ENCODE data around the gene SPOCK3. TPM values are rescaled to one million over a fixed set of nuclear protein-coding genes. Genes with fewer than 3 reads are reported as not detected.

Gene SPOCK3
- total RNA-seq, 8 experiments from 2014 or later, result 0.41 to 42.2 (median 18.6) TPM; not detected in 2

DNA sequence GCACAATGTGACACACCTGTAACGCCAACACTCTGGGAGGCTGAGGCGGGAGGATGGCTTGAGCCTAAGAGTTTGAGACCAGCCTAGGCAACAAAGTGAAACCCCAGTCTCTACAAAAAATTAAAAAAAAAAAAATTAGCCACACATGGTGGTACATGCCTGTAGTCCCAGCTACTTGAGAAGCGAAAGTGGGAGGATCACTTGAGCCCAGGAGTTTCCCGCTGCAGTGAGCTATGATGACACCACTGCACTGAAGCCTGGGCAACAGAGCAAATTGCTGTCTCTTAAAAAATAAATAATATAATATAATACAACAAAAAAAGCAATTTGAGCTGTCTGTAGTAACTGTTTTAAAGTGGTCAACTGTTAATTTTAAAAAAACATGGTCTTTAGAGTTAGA, 13.2 kb downstream of the SPOCK3 start:
- ATAC-seq (replicated peaks in 6 of 8), result no peak
- in situ Hi-C loops (cut with MboI; ENCODE audit: low pct_unique_long_range_greater_than_20kb in 2 of 9, low sequenced_read_pairs in 9 of 9, unreplicated experiment in 9 of 9), result no loop called here
- H3K27ac ChIP-seq, result no peak overlapping the region
- 0 to 100% (median 49%) methylated on average over 1 to 4 of the region's 4 CpGs; no CpG with 5 or more reads in 2 of the 10 experiments for WGBS, 10 experiments
- no peaks in the 10 kb centered on the region for H3K4me1 ChIP-seq (replicated peaks in 1 of 2)
- H3K4me3 ChIP-seq, result no peak overlapping the region

DNA sequence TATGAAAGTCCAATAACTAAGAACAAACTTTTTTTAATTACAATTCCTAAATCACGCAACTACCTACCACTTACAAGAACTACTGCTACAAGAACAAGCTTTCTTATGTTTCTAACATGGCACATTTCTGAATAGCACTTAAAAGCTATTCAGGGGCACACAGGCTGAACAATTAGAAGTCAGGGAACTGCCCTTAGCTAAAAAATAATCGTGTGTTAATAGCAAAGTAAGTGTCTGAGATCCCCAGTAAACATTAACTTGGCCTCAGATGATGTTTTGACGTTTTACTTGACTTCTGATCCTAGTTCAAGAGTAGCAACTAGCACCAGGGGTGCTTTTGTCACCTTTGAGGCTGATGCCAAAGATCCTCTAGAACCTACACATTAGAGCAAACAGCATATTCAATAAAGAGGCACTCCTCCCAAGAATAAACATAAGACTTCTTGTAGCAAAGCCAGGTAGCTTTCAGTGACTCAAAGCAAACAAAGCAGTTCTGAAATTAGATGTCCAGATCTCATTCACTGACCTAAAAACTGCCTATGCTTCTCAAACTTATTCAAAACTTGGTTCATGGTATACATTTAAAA, 16.2 kb downstream of the SPOCK3 start:
- Histone ChIP-seq H3K4me3 (no peak overlapping the region), H3K4me1 (replicated peaks in 1 of 2) (peaks cover 0 to under 1% of the 10 kb centered on the region in 2 donors), H3K27ac (no peak overlapping the region)
- in situ Hi-C loops (cut with MboI; ENCODE audit: low pct_unique_long_range_greater_than_20kb in 2 of 9, low sequenced_read_pairs in 9 of 9, unreplicated experiment in 9 of 9), result no loop called here
- WGBS, 10 experiments, result 0 to 83% (median 57%) methylated on average over 1 to 3 of the region's 3 CpGs
- no peak for ATAC-seq (replicated peaks in 6 of 8)

DNA sequence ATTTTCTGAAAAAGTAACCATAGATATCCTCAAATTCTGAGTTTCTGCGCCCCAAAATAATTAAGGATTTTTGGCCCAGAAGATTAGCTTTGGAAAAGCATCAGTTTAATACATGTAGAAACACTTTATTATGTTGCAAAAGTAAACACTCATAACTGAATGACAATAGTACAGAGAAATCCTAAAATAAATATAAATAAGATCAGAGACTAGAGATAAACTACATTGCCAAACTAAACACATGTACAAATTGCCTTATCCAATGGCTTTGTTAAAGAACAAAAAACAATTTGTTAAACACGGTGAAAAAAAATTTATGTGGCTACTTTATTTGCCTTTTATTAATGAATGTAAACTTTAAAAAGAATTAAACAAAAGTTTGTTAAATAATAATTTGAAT, 17.5 kb downstream of the SPOCK3 start:
- H3K27ac ChIP-seq, result no peak overlapping the region
- 8 to 100% (median 80%) methylated on average over 1 to 2 of the region's 2 CpGs; no CpG with 5 or more reads in 1 of the 10 experiments for WGBS, 10 experiments
- peaks cover 0 to 4% of the 10 kb centered on the region in 2 donors for H3K4me1 ChIP-seq (replicated peaks in 1 of 2)
- H3K4me3 ChIP-seq, result no peak overlapping the region
- no peak for ATAC-seq (replicated peaks in 6 of 8)
- in situ Hi-C loops (cut with MboI; ENCODE audit: low pct_unique_long_range_greater_than_20kb in 2 of 9, low sequenced_read_pairs in 9 of 9, unreplicated experiment in 9 of 9), result no loop called here

DNA sequence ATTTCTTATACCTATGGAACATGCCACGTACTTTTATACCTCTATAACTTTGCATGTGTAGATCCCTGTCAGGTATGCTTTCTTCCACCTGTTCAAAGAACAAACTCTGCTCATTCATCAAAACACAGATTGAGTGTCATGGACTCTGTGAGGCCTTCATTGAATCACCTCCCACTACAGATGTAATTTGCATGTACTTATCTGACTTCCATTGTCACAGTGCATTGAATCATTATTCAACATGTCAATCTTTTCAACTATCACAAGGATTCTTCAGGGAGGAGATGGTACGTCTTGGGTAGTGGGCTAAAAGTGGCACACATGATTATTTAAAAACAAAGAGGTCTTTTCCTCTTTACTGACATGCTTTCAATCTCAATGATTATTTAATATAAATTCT, 24.1 kb downstream of the SPOCK3 start:
- in situ Hi-C loops (cut with MboI; ENCODE audit: low pct_unique_long_range_greater_than_20kb in 2 of 9, low sequenced_read_pairs in 9 of 9, unreplicated experiment in 9 of 9), result no loop called here
- ATAC-seq (replicated peaks in 6 of 8), result no peak

DNA sequence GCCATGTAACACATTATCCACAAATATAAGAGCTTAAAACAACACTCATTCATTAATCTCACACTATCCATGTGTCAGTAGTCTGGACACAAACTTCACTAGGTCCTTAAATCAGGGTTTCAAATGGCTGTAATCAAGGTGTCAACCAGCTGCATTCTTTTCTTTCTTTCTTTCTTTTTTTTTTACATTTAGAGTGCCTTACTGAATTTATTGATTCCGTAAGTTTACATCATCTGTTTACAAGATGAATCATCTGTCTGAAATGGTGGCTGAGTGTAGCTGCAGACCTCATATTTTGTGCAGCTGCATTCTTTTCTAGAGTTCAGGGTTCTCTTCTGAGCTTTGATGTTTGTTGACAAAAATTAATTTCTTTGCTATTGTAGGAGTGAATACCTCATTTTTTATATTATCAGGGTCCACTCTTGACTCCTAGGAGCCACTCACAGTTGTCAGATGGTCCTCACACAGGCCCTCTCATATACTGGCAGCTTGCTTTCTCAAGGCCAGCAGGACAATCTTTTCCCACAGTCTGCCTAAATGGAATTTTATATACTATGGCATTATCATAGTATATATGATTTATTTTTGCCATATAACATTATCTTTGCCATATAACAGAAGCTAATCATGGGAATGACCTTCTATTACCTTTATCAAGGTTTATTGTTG, 37.8 kb downstream of the SPOCK3 start:
- H3K27ac ChIP-seq, result no peak overlapping the region
- H3K4me1 ChIP-seq (replicated peaks in 1 of 2), result peaks cover 0 to 3% of the 10 kb centered on the region in 2 donors
- H3K4me3 ChIP-seq, result no peak overlapping the region
- in situ Hi-C loops (cut with MboI; ENCODE audit: low pct_unique_long_range_greater_than_20kb in 2 of 9, low sequenced_read_pairs in 9 of 9, unreplicated experiment in 9 of 9), result no loop called here
- 0 to 100% (median 52%) methylated on average over 1 of the region's 1 CpG; no CpG with 5 or more reads in 2 of the 10 experiments for WGBS, 10 experiments
- ATAC-seq (replicated peaks in 6 of 8), result peak in 5 of 8 experiments; percentile 59 to 87 (median 70)

More for the DNA sequence above, 24.1 kb downstream of the SPOCK3 start:
- 0 to 91% (median 50%) methylated on average over 1 to 2 of the region's 2 CpGs for WGBS, 10 experiments
- no peak overlapping the region for H3K4me3 ChIP-seq
- H3K27ac ChIP-seq, result no peak overlapping the region
- H3K4me1 ChIP-seq (replicated peaks in 1 of 2), result peaks cover 0 to 4% of the 10 kb centered on the region in 2 donors

DNA sequence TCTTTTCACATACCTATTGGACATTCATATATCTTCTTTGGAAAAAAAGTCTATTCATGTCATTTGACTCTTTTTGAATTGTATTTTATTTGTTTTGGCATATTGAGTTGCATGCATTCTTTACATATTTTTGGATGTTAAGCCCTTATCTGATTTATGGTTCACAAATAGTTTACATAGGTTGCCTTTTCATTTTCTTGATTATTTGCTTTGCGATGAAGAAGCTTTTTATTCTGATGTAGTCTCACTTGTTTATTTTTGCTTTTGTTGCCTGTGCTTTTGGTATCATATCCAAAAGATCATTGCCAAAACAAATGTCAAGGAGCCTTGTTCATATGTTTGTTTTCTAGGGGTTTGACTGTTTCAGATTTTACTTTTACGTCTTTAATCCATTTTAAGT, 43.9 kb downstream of the SPOCK3 start:
- ATAC-seq (replicated peaks in 6 of 8), result no peak
- 11 to 100% (median 70%) methylated on average over 2 of the region's 2 CpGs; no CpG with 5 or more reads in 2 of the 10 experiments for WGBS, 10 experiments
- Histone ChIP-seq H3K27ac (no peak overlapping the region), H3K4me1 (replicated peaks in 1 of 2) (no peaks in the 10 kb centered on the region), H3K4me3 (no peak overlapping the region)
- in situ Hi-C loops (cut with MboI; ENCODE audit: low pct_unique_long_range_greater_than_20kb in 2 of 9, low sequenced_read_pairs in 9 of 9, unreplicated experiment in 9 of 9), result no loop called here

DNA sequence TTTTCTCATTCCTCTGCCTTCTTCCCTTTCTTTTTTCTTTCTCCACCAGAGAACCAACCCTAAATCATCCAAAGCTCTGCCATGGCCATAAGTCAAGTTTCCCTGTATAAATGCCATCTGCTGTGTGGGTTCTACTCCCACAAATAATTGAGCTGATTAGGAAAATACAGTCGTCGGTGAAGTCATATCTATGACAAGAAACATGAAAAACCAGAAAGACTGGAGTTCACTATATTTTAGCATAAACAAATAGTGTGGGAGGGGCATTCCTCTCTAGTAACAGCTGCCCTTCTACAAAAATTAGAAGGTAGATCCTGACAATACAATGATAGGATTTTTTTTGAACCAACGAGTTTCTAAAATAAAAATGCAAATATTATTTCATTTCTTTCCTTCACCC, 48.8 kb downstream of the SPOCK3 start:
- WGBS, 10 experiments, result 5 to 95% (median 67%) methylated on average over 3 of the region's 3 CpGs; no CpG with 5 or more reads in 1 of the 10 experiments
- H3K4me3 ChIP-seq, result no peak overlapping the region
- H3K4me1 ChIP-seq (replicated peaks in 1 of 2), result peaks cover 0 to 7% of the 10 kb centered on the region in 2 donors
- no peak overlapping the region for H3K27ac ChIP-seq
- ATAC-seq (replicated peaks in 6 of 8), result no peak
- in situ Hi-C loops (cut with MboI; ENCODE audit: low pct_unique_long_range_greater_than_20kb in 2 of 9, low sequenced_read_pairs in 9 of 9, unreplicated experiment in 9 of 9), result no loop called here

DNA sequence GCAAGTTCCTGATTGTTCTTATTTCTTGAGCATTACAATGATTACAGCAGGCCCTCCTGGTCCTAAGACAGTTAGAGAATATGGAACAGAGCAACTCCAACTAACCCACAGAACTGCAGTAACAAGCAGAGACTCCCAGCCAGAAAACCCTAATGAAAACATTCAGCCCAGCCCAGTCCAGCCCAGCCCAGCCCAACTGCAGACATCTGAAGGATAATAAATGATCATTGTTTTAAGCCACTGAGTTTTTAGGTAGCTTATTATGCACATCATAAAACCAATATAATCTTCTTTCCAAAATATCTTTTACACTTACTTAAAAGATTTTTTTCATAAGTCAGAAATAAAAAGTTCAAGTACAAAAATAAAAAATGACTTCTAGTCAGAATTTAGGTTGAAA, 51.3 kb downstream of the SPOCK3 start:
- in situ Hi-C loops (cut with MboI; ENCODE audit: low pct_unique_long_range_greater_than_20kb in 2 of 9, low sequenced_read_pairs in 9 of 9, unreplicated experiment in 9 of 9), result no loop called here
- no peak for ATAC-seq (replicated peaks in 6 of 8)
- Histone ChIP-seq H3K27ac (no peak overlapping the region), H3K4me3 (no peak overlapping the region), H3K4me1 (replicated peaks in 1 of 2) (peaks cover 0 to 7% of the 10 kb centered on the region in 2 donors)

DNA sequence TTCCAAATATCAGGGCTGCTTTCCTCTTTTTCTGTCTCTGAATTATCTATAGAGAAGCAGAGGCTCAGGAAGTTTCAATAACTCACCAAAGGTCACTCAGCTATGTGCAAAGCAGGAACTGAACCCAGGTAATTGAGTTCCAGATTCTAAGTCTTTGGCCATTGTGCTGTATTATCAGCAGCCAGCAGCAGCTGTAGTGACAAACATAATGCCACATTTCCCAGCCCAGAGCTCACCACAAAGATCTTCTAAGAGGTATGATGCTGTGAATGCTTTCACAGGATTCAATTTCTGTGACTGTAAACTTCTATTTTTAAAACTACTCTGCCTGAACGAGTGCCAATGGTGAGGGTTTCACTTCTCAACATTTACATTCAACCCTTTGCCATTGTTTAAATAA, 56.4 kb downstream of the SPOCK3 start:
- in situ Hi-C loops (cut with MboI; ENCODE audit: low pct_unique_long_range_greater_than_20kb in 2 of 9, low sequenced_read_pairs in 9 of 9, unreplicated experiment in 9 of 9), result no loop called here
- H3K27ac ChIP-seq, result no peak overlapping the region
- no peak for ATAC-seq (replicated peaks in 6 of 8)
- WGBS, 10 experiments, result 0 to 29% (median 0%) methylated on average over 1 of the region's 1 CpG; no CpG with 5 or more reads in 4 of the 10 experiments
- no peak overlapping the region for H3K4me3 ChIP-seq
- H3K4me1 ChIP-seq (replicated peaks in 1 of 2), result peaks cover 0 to 3% of the 10 kb centered on the region in 2 donors

DNA sequence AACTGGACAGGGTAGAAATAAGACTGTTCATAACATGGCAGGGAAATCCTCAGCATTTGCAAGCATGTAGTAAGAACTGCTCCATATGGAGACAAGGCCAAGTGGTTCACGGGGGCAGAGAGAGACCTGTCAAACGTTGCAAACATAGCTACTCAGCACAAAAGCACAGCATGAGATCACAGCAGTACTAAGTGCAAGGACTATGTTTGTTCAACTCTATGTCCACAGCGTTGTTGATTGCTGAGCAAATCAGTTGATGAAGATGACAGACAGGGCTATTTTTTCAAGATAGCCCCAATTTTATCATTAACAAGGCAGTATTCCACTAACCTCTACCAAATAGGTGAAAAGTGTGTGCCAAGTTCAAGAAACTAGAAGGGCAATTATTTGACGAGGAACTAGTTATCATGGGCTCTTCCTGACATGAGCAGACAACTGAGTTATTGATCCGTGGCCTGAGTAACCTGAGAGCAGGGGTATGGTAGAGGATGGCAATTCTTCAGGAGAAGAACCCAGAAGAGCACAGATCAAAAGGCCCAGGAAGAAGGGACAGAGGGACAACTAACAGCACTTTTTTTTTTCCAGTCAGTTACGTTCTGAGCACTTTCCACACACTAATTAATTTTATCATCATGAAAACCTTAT, 57.4 kb downstream of the SPOCK3 start:
- Histone ChIP-seq H3K27ac (no peak overlapping the region), H3K4me3 (no peak overlapping the region), H3K4me1 (replicated peaks in 1 of 2) (no peaks in the 10 kb centered on the region)
- in situ Hi-C loops (cut with MboI; ENCODE audit: low pct_unique_long_range_greater_than_20kb in 2 of 9, low sequenced_read_pairs in 9 of 9, unreplicated experiment in 9 of 9), result no loop called here
- ATAC-seq (replicated peaks in 6 of 8), result peak in 1 of 8 experiments; percentile 64
- WGBS, 10 experiments, result 0 to 86% (median 30%) methylated on average over 2 to 6 of the region's 6 CpGs

DNA sequence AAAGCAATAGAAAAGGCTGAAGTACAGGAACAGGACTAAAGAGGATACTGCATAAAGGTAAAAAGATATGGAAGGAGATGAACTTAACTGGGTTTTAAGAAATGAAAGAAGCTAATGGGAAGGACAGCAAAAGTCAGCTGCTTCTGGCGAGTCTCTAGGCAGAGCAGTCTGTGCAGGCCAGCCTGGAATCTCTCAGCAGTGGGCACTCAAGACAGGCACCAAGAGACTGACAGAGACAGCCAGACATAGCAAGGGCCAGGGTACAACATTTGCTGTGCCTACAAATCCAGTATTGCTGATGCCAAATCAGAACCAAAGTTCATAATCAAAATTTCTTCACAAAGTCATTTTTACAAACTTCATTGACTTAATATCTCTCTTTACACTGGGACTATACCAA, 62.4 kb downstream of the SPOCK3 start:
- Histone ChIP-seq H3K4me1 (replicated peaks in 1 of 2) (no peaks in the 10 kb centered on the region), H3K4me3 (no peak overlapping the region), H3K27ac (no peak overlapping the region)
- WGBS, 10 experiments, result 0 to 100% (median 66%) methylated on average over 1 of the region's 1 CpG; no CpG with 5 or more reads in 2 of the 10 experiments
- in situ Hi-C loops (cut with MboI; ENCODE audit: low pct_unique_long_range_greater_than_20kb in 2 of 9, low sequenced_read_pairs in 9 of 9, unreplicated experiment in 9 of 9), result no loop called here
- no peak for ATAC-seq (replicated peaks in 6 of 8)

DNA sequence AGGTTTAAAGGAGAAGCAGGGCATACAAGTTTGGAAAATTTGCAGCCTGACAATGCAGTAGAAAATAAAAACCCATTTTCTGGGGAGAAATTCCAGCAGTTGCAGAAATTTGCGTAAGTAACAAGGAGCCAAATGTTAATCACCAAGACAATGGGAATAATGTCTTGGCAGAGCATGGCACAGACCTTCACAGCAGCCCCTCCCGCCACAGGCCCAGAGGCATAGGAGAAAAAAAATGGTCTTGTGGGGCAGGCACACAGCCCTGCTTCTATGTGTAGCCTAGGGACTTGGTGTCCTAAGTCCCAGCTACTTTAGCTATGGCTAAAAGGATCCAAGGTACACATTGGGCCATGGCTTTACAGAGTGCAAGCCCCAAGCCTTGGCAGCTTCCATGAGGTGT, 65.7 kb downstream of the SPOCK3 start:
- Histone ChIP-seq H3K4me1 (replicated peaks in 1 of 2) (no peaks in the 10 kb centered on the region), H3K27ac (no peak overlapping the region), H3K4me3 (no peak overlapping the region)
- in situ Hi-C loops (cut with MboI; ENCODE audit: low pct_unique_long_range_greater_than_20kb in 2 of 9, low sequenced_read_pairs in 9 of 9, unreplicated experiment in 9 of 9), result no loop called here
- ATAC-seq (replicated peaks in 6 of 8), result no peak
- 14 to 100% (median 88%) methylated on average over 1 to 2 of the region's 2 CpGs; no CpG with 5 or more reads in 4 of the 10 experiments for WGBS, 10 experiments

DNA sequence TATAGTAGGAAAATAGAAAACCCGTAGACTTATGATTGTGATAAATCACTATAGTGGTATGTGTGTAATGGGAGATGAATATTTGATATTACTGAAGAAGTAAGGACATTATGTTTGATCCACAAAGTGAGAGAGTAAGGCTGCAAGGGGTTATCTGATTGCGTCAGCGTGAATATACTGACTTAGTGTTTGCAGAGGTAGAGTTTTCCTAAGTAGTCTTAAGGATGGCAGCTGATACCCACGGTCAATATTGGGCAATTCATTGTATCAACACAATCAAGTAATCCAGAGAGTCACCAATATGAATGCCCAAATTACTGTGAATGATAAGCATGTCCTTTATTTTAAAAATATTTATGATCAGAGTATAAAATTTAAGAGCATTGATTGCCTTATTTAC, 83.7 kb downstream of the SPOCK3 start:
- in situ Hi-C loops (cut with MboI; ENCODE audit: low pct_unique_long_range_greater_than_20kb in 2 of 9, low sequenced_read_pairs in 9 of 9, unreplicated experiment in 9 of 9), result no loop called here
- WGBS, 10 experiments, result 3 to 100% (median 85%) methylated on average over 1 to 4 of the region's 4 CpGs; no CpG with 5 or more reads in 1 of the 10 experiments
- ATAC-seq (replicated peaks in 6 of 8), result no peak
- Histone ChIP-seq H3K4me1 (replicated peaks in 1 of 2) (no peaks in the 10 kb centered on the region), H3K4me3 (no peak overlapping the region), H3K27ac (no peak overlapping the region)

Data from motor neuron (in vitro differentiated cells).